IPS-NIHi7 (cell line): ENCODE data around the gene EIF2B4.

Source experiments
- DNase-seq: peaks from one replicate; pipeline ENCODE4 v3.0.0; 2012; ENCODE audit warnings: mixed read lengths; ENCODE audit errors: extremely low spot score

The EIF2B4 gene

DNA sequence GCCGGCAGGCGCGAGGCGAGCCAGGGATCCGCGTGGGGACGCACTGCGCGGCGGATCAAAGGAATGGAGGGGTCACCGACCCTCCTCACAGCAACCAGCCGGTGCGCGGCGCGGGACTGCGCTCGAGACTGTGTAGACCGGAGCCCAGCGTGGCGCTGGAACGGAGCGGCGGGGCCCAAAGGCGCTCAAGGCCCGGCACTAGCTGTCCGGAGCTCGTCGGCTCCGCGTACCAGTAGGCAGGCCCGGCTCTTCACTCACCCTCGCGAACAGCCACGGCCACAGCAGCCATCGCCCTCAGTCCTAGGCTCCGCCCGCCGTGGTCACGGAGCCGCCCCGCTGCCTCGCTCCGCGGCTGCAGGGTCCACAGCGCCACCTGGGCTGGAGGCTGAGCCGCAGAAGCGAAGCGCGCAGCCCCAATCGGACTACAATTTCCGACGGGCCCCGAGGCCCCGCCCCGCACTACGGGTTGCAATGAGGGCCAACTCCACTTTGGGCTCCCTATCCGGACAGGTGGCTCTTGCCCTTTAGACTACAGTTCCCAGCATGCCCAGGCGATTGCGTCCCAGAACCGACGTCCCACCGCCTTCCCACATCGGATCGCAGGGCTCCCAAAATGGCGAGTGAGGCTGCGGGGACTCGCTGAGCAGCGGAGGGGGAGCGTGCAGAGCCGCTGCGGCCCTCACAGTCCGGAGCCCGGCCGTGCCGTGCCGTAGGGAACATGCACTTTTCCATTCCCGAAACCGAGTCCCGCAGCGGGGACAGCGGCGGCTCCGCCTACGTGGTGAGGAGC is at the start of gene EIF2B4, which contains the start of gene SNX17:
EIF2B4 (minus strand) TSS at position 313 of the 790 bp plus-strand sequence; CDS start at position 289, 24 bp downstream.
SNX17 (plus strand) TSS at position 591 of the 790 bp plus-strand sequence; CDS start at position 719, 128 bp downstream.
- DNase-seq: peak; percentile 91

DNA sequence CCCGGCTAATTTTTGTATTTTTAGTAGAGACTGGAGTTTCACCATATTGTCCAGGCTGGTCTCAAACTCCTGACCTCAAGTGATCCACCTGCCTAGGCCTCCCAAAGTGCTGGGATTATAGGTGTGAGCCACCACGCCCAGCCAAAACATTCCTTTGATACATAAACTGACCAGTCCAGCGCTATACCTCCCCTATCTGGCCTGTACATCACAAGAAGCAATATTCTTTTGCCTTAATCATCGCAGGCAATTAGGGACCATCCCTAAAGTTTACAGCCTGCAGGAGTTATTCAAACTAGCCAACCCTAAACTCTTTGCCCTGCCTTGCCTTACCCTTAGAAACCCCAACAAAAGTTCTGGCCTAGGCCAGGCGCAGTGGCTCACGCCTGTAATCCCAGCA is 46.0 kb upstream of the EIF2B4 start:
- DNase-seq: no peak

DNA sequence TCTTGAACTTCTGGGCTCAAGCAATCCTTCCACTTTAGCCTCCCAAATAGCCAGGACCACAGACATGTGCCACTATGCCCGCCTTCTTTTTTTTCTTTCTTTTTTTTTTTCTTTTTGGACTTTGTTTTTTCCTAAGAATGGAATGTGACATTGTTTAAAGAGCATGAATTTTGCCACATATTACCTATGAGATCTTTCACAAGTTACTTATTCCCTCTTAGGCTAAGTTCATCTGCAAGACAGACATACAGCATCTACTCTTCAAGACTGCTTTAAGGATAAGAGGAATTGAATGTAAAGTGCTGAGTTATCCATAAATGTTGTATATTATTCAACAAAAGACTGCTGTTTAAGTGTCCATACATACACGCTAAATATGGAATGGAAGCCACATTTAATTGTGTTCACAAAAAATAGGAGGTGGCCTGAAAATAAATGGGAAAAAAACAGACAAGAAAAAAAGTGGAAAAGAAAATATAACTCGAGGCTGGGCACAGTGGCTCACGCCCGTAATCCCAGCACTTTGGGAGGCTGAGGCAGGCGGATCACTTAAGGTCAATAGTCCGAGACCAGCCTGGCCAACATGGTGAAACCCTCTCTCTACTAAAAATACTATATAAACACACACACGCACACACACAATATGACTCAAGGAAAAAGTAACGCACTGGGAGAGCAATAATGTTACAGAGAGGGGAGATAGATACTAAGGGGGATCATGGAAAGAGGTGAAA is 42.4 kb upstream of the EIF2B4 start:
- DNase-seq: no peak

DNA sequence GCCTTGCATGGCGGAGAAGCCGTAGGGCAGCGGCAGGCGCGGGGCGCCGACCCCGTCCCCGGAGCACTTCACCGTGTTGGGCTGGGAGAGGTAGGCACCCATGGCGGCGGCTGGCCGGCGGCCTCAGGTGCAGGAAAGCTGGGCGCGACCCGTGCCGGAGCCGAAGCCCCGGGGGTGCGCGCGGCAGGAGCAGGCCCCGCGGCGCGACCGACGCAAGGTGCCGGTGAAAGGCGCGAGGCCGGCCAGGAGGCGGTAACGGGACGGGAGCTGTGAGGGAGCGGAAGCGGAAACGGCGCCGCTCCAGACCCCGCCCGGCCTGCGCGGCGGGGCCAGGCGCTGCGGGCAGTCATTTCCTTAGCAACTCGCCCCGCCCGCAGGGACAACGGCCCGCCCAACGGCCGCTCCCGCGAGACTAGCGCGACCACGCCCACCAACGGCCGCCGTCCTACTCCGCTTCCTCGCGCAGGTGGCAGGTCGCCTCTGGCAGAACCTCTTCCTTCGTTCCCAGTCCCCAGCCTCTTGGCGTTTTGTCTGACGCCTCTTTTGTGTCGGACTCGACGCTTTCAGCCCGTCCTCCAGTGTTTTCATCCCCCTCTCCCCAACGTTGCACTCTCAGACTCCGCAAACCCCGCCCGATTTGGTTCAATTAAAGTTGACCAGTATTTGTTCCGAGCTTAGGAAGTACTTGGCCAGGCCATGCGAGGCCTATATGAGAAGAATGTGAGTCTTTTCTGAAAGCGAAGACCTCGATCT is 39.4 kb upstream of the EIF2B4 start, which contains the start of gene PPM1G:
PPM1G (minus strand) TSS at position 271 of the 753 bp plus-strand sequence; CDS start at position 102, 169 bp downstream.
- peak; percentile 96 for DNase-seq

DNA sequence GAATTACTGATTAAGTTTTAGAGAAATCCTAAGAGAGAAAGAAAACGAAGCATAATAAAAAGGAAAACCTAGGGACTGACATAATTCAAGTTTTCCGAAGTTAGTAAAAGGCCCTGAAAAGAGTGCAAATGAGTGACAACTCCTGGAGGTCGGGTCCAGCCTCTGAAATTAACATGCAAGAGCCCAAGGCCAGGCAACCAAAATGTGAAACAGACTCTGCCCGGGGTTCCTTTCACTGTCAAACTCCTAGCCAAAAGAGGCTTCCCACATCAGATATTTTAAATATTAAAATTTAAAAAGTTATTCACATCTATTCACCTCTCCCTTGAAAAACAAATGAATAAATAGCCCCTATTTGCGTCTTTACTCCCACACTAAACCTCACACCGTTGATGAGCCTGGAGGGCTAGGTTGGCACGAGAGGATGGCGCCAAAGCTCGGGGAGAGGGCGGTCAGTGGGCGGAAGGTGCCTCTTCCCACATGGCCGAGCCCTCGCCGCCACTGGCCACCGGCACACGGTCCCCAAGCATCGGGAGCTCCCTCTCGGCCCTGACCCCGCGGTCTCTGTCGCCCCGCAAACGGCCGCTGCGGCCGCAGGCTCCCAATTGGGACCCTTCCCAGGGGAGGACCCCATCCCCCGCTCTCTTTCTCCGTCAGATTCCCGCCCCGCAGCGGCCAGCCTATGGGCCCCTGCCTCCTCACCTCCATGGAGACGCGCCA is 38.6 kb upstream of the EIF2B4 start:
- DNase-seq: peak; percentile 19

DNA sequence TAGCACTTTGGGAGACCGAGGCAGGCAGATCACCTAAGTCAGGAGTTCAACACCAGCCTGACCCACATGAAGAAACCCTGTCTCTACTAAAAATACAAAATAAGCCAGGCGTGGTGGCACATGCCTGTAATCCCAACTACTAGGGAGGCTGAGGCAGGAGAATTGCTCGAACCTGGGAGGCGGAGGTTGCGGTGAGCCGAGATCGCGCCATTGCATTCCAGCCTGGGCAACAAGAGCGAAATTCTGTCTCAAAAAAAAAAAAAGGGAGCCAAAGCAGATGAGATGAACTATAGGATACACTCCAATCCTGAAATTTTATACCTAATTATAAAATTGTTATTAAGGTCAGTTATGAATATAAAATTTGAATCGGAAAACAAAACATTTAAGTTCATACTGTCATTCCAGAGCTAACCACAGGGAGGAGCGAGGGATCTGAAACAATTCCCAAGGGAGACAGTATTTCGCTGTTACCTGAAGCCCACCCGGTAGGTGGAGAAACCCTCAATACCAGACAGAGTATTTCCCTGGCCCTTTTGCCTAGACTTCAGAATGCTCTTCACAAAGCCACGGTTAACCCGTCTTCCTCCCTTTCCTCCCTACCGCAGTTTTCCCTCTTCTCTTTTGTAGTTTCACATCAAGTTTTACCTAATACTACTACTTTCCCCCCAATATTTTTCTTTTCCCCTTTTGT is 37.8 kb upstream of the EIF2B4 start:
- peak; percentile 78 for DNase-seq

DNA sequence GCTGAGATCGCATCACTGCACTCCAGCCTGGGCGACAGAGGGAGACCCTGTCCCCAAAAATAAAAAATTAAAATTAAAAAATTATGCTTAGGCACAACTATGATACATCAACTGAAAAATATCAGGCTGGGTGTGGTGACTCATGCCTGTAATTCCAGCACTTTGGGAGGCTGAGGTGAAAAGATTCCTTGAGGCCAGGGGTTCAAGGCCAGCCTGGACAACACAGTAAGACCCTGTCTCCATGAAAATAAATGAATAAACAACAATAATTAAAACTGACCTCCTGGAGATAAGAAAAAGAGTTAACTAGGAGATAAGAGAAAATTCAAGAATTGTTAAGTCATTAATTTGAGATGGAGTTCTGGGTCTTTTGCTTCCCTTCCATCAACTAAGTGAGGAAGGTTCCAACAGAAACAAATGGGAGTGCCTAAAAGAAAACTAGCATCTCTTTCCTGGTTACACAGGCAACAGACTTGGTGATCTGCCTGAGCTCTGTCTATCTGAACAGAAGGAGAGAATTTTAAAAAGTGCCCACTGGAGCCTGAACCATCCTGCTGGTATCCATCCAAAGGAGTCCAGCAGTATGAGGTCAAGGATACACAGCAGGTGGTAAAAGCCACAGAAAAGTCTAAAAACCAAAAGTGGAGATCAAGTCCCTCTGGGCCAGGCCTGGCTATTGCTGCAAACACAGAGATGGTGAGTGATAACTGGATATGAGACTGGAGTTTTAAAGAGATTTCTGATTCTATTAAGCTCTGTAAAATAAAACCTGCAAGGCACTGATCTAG is 30.4 kb upstream of the EIF2B4 start:
- no peak for DNase-seq

DNA sequence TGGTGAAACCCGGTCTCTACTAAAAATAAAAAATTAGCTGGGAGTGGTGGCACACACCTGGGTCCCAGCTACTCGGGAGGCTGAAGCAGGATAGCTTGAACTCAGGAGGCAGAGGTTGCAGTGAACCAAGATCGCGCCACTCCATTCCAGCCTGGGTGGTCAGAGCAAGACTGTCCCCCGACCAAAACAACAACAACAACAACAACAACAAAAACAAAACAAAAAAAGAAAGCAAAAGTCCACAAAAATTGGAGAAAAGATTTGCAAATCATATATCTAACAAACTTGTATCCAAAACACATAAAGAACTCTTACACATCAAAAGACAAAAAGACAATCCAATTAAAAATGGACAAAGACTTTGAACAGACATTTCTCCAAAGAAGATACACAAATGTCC is 28.8 kb upstream of the EIF2B4 start:
- no peak for DNase-seq

DNA sequence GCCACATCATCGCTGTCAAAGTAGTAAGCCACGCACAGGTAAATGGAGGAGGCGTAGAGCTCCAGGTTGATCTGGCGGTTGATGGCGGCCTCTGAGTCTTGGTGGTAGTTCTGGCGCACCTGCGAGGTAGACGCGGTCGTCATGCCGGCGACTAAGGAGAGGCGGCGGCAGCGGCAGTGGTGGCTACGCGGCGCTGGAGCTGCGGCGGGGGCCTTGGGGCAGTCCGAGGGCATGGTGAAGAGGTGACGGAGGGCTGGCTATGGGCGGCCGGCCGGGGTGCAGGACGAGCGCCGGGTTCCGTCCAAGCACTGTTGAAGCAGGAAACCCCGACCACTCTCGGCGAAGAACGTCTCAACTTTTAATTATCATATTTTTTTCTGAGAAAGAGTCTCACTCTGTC is 23.1 kb upstream of the EIF2B4 start:
- no peak for DNase-seq

DNA sequence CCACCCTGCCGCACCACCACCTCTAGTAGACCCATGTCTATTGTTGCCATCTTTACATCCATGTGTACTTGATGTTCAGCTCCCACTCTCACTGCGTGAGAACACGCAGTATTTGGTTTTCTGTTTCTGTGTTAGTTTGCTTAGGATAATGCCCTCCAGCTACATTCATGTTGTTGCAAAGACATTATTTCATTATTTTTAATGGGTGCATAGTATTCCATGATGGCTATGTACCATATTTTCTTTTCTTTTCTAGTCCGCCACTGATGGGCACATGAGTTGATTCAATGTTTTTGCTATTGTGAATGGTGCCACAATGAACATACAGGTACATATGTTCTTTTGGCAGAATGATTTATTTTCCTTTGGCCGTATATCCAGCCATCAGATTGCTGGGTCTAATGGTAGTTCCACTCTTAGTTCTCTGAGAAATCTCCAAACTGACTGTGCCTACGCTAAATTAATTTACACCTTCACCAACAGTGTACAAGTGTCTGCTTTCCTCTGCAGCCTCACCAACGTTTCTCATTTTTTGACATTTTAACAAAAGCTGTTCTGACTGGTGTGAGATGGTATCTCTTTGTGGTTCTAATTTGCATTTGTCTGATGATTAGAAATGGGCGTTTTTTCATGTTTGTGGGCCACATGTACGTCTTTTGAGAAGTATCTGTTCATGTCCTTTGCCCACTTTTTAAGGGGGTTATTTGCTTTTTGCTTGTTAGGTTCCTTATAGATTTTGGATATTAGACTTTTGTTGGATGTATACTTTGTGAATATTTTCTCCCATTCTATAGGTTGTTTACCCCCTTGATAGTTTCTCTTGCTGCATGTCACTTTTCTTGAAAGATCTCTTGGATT is 20.9 kb upstream of the EIF2B4 start:
- DNase-seq: no peak

DNA sequence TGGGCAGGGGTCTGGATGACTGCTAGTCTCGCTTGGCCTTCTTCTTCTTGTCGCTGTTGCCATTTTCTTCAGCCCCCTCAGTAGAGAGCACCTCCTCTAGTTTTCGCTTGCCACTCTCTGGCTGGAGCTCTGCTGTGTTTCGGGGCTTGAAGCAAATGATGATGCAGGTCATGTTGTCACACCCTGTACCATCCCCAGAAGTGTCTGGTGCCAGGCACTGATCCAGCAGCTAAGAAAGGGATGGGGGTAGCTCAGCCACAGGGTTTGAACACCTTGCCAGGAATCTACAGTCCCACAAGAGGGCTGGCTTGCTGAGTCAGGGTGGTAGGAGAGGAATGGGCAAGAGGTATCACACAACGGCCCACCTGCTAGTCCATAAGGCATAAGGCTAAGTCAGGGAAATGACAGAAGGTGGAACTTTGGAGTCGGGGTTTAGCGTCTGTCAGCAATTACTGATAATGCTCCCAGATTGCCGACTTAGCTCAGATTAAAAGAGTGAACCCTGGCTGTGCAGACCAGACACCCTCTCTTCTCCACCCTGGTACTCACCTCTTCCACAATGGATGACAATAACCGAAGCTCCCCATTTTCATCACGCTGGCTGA is 11.5 kb upstream of the EIF2B4 start:
- no peak for DNase-seq

DNA sequence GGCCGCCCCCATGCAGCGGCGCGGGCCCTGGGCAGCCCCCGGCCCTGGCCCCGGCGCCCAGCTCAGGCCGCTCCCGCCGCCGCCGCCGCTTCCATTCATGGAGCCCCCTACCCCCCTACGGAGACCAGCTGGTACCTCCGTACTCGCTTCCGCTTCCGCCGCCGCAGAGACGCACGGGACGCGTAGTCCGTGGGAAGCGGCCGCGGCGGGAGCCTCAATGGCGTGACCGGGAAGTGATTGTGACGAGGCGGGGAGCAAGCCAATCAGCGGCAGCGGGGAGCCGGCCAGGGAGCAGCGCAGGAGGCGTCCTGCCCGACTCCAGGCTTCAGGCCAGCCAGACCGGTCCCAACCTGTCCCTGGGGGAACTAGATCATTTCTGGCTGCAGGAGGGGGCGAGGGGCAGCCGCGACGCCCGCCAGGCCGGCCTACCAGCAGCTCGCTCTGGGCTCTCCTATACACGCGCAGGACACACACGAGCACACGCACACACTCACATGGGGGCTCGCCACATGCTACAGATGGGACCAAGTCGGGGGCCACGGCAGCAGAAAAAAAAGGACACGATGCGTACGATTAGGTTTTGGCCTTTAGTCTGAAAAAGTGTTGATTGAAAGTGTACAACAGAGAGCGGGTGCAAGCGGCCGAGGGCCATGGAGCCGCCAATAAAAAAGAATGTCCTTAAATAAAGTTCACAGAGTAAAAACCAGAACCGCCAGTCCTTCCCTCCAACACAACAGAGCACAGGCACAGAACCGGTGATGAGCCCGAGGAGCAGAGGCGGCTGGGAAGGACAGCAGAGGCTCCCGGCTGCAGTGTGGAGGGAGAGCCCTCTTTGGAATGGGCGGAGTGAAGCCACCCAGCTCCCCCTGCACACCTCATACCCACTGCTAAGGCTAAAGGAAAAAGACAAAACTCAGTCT is 10.7 kb upstream of the EIF2B4 start, which contains the start of gene ZNF513:
ZNF513 (minus strand) TSS at position 109 of the 920 bp plus-strand sequence. CDS start 208 bp downstream, outside the sequence.
- peak; percentile 97 for DNase-seq

DNA sequence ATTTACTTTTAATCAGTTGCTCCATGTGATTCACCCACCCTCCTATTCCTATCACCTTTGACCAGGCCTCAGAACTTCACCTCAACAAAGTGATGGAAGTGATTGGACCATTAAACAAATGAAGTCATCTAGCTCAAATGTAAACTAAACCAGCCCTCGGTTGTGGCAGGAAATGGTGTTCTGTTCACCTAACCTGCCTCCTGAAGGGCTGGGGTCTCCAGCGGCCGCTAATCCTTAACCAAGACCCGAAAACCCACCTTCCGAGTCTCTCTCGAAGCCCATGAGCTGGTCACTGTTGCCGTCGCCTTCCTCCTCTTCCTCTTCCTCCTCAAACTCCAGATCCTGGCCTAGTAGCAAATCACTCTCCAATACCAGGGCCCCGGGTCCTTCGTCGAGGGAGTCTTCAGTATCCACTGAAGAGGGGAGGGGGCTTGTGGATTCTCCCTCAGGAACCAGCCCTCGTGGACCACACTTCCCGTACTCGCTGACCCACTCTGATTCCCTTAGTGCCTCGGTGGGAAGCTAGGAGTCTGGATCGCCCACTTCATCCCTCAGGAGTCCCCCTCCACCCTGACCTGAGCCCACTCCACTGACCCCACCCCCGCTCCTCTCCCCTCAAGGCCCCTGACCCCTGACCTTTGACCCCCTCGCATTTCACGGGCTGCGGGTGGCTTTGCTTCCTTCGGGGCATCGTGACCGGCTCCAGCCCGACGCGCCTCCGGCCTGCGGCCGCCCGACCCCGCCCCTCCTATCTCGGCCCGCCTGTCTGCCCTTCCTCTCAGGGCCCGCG is 9.9 kb upstream of the EIF2B4 start:
- no peak for DNase-seq

DNA sequence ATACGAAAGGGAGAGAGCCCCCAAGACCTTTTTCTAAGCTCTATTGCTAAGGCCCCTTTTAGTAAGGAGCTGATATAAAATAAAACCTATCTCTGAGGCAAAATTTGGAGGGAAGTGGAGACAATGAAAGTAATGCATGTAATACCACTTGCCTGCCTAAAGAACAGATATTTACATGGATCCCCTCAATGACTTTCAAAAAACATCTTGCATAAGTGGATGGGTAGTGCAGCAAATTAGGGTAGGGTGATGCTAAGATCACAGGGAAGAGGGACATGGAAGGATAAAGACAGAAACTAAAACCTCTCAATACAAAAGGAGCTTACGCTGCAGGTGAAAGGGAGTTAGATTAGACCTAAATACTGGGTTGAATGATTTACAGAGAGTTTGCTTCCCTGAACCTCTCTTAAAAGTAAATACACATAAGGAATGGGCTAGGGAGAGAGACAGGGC is 9.3 kb upstream of the EIF2B4 start:
- no peak for DNase-seq

DNA sequence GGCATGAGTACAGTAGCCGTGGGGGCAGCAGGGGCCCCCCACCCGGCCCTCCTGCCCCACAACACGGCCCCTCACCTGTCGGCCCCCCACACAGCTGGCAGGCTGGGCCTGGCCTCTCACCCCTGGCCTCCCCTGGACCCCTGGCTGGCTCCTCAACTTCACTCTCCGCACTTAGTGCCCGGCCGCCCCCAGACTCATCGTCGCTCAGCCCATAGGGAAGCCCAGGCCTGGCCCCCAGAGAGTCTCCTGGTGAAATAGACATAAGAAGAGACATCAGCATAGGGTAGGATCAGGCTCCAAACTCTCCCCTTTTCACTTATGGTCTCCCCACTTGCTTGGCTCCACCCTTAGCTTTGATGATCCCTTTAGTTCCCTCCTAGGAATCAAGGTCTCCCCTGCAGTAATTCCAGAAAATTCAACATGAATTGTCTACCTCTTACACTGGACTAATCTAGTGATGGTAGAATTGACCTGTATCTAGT is 8.7 kb upstream of the EIF2B4 start:
- no peak for DNase-seq

DNA sequence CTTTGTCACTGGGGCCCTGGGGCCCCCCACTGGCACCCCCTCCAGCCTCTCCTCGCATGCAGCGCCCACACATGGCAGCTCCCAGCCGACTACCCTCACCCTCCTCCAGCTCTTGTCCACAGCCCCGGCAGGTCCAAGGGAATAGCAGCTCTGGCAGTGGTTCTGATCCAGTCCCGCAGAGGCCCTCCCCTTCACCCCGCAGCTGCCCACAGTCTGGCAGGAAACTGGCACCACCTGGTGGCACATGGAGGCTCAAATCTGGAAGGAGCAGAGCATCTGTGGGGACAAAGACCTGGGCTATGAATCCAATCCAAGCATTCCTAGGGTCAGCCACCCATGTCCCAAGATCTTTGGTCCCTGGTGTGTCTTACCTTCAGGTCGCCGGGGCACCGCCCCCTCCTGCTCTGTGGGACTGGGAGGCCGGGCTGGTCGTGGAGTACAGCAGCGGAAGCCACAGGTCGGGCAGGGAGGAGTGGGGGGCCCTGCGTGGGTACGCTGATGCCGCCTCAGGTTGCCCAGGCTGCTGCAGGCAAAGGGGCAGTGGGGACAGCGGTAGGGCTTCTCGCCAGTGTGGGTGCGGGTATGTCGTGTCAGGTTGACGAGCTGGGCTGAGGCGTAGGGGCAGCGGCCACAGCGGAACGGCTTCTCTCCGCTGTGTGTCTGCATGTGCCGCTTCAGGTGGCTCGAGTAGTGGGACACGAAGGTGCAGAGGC is 8.1 kb upstream of the EIF2B4 start:
- DNase-seq: no peak
